A204.1 (cell line): Measurements from ENCODE around the gene SAE1.
A peak's percentile ranks its signal among the peaks of the same experiment; 100 is the strongest.

ENCODE experiments used
- FAIRE-seq: peaks from 2 replicates; lab custom pipeline; 2012; peaks lifted over from hg19 to GRCh38; lab: Jason Lieb, UNC

The SAE1 gene

GRCh38 chr19:47106821-47107201 lies 23.8 kb upstream of the SAE1 start:
- peak; percentile 43 for FAIRE-seq

GRCh38 chr19:47107202-47107952 lies 23.3 kb upstream of the SAE1 start:
- no peak for FAIRE-seq

GRCh38 chr19:47107953-47108746 lies 22.5 kb upstream of the SAE1 start:
- FAIRE-seq: peak; percentile 96

GRCh38 chr19:47109177-47109540 lies 21.5 kb upstream of the SAE1 start:
- FAIRE-seq: peak; percentile 96

GRCh38 chr19:47109541-47110375 lies 20.9 kb upstream of the SAE1 start:
- FAIRE-seq: no peak

GRCh38 chr19:47110521-47111005 lies 20.1 kb upstream of the SAE1 start:
- FAIRE-seq: no peak

- no peak for FAIRE-seq
These were observed 19.5 kb upstream of the SAE1 start for GRCh38 chr19:47111006-47111621.

- no peak for FAIRE-seq
These were observed 18.9 kb upstream of the SAE1 start for GRCh38 chr19:47111682-47112165.

GRCh38 chr19:47112166-47112996 lies 18.3 kb upstream of the SAE1 start:
- no peak for FAIRE-seq

GRCh38 chr19:47112997-47113849 lies 17.4 kb upstream of the SAE1 start, which contains the start of gene ZC3H4:
Gene ZC3H4 (minus strand): TSS chr19:47113776. CDS start chr19:47112584, 1,192 bp downstream.
- FAIRE-seq: peak; percentile 99

GRCh38 chr19:47113850-47114651 lies 16.6 kb upstream of the SAE1 start:
- FAIRE-seq: no peak

- FAIRE-seq: no peak
These were observed 10.1 kb upstream of the SAE1 start for GRCh38 chr19:47120470-47121067.

GRCh38 chr19:47122359-47123335 lies 8.0 kb upstream of the SAE1 start:
- peak; percentile 85 for FAIRE-seq

GRCh38 chr19:47123406-47123805 lies 7.2 kb upstream of the SAE1 start:
- no peak for FAIRE-seq

GRCh38 chr19:47124937-47125668 lies 5.5 kb upstream of the SAE1 start:
- FAIRE-seq: peak; percentile 99

GRCh38 chr19:47125669-47125938 lies 5.0 kb upstream of the SAE1 start:
- FAIRE-seq: no peak

- no peak for FAIRE-seq
These were observed 1.1 kb upstream of the SAE1 start for GRCh38 chr19:47129579-47129978.
